Progenitor cell of endocrine pancreas (in vitro differentiated cells): ENCODE data around the gene BMP10. TPM values are rescaled to one million over a fixed set of nuclear protein-coding genes. Genes with fewer than 3 reads are reported as not detected.
A peak's percentile ranks its signal among the peaks of the same experiment; 100 is the strongest.

ENCODE experiments used
- DNase-seq: peaks from one replicate; pipeline ENCODE4 v3.0.0; 2021; ENCODE audit warnings: low spot score; ENCODE audit not compliant: unreplicated experiment
- H3K27ac Mint-ChIP-seq: 2 replicates; pipeline ENCODE4 v1.8.0; 2021; ENCODE audit warnings: mild to moderate bottlenecking, moderate library complexity, mixed read lengths
- H3K27me3 Mint-ChIP-seq: 2 replicates; pipeline ENCODE4 v1.8.0; 2021; ENCODE audit warnings: mixed read lengths
- H3K36me3 Mint-ChIP-seq: 2 replicates; pipeline ENCODE4 v1.8.0; 2022; ENCODE audit warnings: mixed read lengths; ENCODE audit not compliant: insufficient read depth
- H3K4me1 Mint-ChIP-seq: 2 replicates; pipeline ENCODE4 v1.8.0; 2021; ENCODE audit warnings: low read depth, mixed read lengths
- H3K4me3 Mint-ChIP-seq: 2 replicates; pipeline ENCODE4 v1.8.0; 2021; ENCODE audit warnings: low read depth, mild to moderate bottlenecking, moderate library complexity, mixed read lengths
- H3K9me3 Mint-ChIP-seq: 2 replicates; pipeline ENCODE4 v1.8.0; 2021; ENCODE audit warnings: low read depth, mixed read lengths
- total RNA-seq: library from RNA; stranded (reverse); gene quantifications from 2 replicates; pipeline ENCODE4 v1.2.1, GENCODE V29; 2021
- TF ChIP-seq, protein P1 (sequence below): fragments of 200-600 bp; sonication (generic); IDR thresholded peaks from one replicate; pipeline ENCODE4 v1.5.0; 2021; ENCODE audit warnings: antibody characterized with exemption, mild to moderate bottlenecking; ENCODE audit not compliant: unreplicated experiment

The BMP10 gene
- total RNA-seq, 1 donor from 2014 or later: not detected

DNA sequence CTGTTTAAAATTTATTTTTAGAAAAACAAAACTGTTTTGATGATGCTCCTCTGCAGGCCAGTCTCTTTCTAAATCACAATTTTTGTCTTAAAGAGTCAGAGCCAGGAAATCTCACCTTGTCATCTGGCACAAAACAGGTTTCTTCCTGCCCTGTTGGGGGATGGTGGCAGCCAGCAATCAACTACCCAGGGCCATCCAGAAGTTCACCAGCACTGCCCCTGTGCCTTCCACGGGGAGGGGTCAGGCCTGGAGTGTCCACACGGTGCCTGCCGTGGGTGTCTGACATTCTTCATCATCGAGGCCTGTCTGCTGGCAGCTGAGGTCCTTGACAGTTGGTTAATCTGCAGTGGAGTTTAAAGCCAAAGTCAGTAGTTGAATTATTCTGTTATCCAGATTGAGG lies 40.0 kb upstream of the BMP10 start:
- H3K4me1 Mint-ChIP-seq: peaks cover 7% of the 10 kb centered on the region
- H3K27ac Mint-ChIP-seq: no peak overlapping the region
- TF ChIP-seq, protein P1, sequence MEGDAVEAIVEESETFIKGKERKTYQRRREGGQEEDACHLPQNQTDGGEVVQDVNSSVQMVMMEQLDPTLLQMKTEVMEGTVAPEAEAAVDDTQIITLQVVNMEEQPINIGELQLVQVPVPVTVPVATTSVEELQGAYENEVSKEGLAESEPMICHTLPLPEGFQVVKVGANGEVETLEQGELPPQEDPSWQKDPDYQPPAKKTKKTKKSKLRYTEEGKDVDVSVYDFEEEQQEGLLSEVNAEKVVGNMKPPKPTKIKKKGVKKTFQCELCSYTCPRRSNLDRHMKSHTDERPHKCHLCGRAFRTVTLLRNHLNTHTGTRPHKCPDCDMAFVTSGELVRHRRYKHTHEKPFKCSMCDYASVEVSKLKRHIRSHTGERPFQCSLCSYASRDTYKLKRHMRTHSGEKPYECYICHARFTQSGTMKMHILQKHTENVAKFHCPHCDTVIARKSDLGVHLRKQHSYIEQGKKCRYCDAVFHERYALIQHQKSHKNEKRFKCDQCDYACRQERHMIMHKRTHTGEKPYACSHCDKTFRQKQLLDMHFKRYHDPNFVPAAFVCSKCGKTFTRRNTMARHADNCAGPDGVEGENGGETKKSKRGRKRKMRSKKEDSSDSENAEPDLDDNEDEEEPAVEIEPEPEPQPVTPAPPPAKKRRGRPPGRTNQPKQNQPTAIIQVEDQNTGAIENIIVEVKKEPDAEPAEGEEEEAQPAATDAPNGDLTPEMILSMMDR: no peak
- H3K4me3 Mint-ChIP-seq: no peak overlapping the region
- DNase-seq: no peak
- H3K27me3 Mint-ChIP-seq: no peaks in the 10 kb centered on the region
- no peaks in the 10 kb centered on the region for H3K9me3 Mint-ChIP-seq
- no peaks in the 10 kb centered on the region for H3K36me3 Mint-ChIP-seq

DNA sequence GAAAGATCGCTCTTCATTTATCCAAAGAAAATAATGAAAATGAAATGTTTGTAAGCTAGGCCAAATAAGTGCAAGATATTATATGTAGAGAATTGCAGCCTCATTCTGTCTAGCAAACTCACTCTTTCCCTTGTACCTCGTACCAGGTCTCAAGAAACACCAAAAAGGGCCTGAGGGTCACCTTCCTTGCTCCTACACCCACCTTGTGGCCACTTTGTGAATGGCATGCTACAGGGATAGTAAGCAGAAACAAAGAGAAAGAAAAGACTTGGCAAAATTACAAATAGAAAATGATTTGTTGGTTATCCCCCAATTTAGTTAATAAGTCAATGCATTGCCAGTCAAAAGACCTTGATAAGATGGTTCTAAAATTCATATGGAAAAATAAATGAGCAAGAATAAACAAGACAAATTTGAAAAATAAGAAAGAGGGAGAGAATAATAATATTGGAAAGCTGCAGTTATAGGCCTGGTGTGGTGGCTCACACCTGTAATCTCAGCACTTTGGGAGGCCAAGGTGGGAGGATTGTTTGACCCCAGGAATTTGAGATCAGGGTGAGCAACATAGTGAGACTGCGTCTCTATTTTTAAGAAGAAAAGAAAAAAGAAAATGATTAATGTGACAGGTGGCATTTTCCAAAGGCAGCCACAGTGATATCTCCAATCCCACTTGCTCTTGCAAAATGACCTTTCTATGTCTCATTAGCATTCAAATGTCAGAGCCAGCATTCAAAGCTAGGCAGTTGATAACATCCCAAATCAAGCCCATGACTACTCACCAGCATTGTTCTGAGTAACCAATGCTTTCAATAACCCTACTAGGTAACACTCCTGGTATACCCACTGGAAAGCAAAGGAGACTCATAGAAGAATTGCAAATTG lies 38.8 kb upstream of the BMP10 start:
- Mint-ChIP-seq H3K9me3 (no peaks in the 10 kb centered on the region), H3K27ac (peak overlapping the region; percentile 54), H3K4me3 (no peak overlapping the region), H3K36me3 (no peaks in the 10 kb centered on the region), H3K4me1 (peaks cover 7% of the 10 kb centered on the region), H3K27me3 (no peaks in the 10 kb centered on the region)
- DNase-seq: peak; percentile 30
- TF ChIP-seq, protein P1: peak; percentile 74

DNA sequence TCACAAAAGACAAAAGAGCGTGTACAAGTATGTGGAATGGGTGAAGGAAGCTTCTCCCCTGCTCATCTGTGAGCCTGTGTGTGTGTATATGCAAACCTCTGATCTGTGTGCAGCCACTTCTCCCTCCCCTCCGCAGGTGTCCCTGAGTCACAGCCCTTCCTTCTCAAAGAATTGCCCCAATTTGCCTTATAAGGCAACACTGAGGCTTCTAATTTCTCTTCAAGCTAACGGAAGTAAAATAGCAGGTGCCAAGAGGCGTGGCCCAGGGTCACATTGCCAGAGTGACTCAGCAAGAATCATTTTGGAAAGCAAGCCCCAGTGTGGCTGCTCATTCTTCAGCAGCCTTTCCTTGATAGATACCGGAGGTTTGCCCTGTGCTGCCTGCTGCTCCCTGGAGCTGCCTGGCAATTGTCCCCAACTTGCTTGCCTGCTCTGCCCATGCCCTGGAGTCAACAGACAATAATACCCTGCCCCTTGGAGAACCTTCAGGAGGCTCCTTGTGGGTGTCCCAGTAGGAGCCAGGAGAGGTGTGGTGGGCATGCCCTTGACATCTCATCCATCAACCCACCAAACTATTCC lies 37.3 kb upstream of the BMP10 start:
- Mint-ChIP-seq H3K4me3 (no peak overlapping the region), H3K9me3 (peaks cover 10% of the 10 kb centered on the region), H3K27me3 (no peaks in the 10 kb centered on the region), H3K27ac (peak overlapping the region; percentile 40), H3K36me3 (peaks cover 2% of the 10 kb centered on the region), H3K4me1 (peaks cover 7% of the 10 kb centered on the region)
- no peak for DNase-seq
- TF ChIP-seq, protein P1: no peak

DNA sequence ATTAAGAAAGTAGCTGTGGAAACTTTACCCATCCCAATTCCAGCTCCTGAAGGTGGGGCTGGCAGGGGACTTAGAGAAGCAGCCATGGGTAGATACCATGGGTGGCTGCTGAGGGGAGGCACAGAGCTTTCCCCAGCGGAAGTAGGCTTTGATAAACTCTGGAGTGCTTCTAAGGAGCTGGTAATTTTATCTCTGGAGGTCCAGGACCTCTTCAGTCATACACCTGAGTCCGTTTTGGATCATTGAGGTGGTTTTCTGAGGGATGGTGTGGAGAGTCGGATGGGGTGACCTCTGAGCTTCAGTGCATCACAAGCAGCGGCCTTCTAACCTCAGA lies 36.7 kb upstream of the BMP10 start:
- Mint-ChIP-seq H3K9me3 (peaks cover 14% of the 10 kb centered on the region), H3K4me3 (no peak overlapping the region), H3K27me3 (no peaks in the 10 kb centered on the region), H3K27ac (no peak overlapping the region), H3K36me3 (peaks cover 2% of the 10 kb centered on the region), H3K4me1 (peaks cover 7% of the 10 kb centered on the region)
- TF ChIP-seq, protein P1: no peak
- no peak for DNase-seq

DNA sequence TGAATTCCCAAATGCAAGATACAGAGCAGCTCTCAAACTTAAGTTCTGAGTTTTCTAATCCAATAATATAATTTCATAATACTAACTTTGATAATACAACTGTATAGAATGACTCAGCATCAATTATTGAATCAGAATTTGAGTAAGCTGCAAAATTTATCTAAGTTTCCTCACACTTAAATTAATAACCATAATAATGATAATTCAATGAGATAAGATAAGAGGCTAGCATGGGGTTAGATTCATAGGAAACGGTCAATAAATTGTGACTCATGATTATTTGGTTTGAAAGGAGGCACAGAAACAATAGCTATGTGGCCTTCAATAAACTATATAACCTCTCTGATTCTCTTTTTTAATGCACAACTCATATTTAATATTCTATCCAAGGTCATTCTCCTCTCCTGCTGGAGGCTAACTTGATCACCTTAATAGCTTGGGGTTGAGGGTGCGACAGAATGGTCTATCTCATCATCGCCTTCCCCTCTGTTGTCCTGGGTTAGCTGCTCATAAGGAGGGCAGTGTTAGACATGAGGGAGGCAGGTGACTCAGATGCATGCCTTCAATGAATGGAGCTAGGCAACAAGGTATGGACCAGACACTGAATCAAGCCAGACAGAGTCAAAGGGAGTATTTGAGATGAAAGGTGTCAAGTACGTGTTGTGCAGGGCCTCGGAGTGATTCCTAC lies 36.2 kb upstream of the BMP10 start:
- H3K27ac Mint-ChIP-seq: no peak overlapping the region
- peaks cover 19% of the 10 kb centered on the region for H3K9me3 Mint-ChIP-seq
- H3K4me1 Mint-ChIP-seq: peaks cover 7% of the 10 kb centered on the region
- TF ChIP-seq, protein P1: no peak
- DNase-seq: no peak
- H3K27me3 Mint-ChIP-seq: no peaks in the 10 kb centered on the region
- H3K36me3 Mint-ChIP-seq: peaks cover 2% of the 10 kb centered on the region
- no peak overlapping the region for H3K4me3 Mint-ChIP-seq
